ENCODE measurements around the gene BTBD19. TPM values are rescaled to one million over a fixed set of nuclear protein-coding genes. Genes with fewer than 3 reads are reported as not detected.
"Not testable (repeated sequence)": the region's sequence is repeated elsewhere in the genome, so short reads cannot be mapped to it uniquely, and the experiment has no call there.

Gene BTBD19
- total and polyA plus RNA-seq, 2 of the 4 experiments (the other 2 are of a cell fraction) = 0.90 to 17.2 TPM

DNA sequence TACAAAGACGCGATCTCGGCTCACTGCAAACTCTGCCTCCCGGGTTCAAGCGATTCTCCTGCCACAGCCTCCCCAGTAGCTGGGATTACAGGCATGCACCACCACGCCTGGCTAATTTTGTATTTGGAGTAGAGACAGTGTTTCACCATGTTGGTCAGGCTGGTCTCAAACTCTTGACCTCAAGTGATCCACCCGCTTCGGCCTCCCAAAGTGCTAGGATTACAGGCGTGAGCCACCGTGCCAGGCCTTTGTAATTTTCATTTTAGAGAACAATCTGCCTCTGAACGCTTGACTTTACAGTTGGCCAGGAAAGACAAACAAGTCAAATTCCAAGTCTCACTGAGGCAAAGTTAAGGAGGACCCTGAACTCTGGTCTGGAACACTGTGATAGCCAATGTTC lies 30.0 kb downstream of the BTBD19 start:
- H3K4me1 ChIP-seq (ENCODE audit: control insufficient read depth, insufficient read depth, low read length); H4K8ac ChIP-seq (ENCODE audit: low read depth in 2 of 2, low read length in 2 of 2); ATAC-seq (ENCODE audit: low read depth); H3K56ac ChIP-seq (ENCODE audit: extremely low read depth, insufficient read depth, low read length); H4K20me1 ChIP-seq (ENCODE audit: insufficient read depth, low read length); H2BK20ac ChIP-seq (ENCODE audit: low read depth, low read length); H3K18ac ChIP-seq (ENCODE audit: low read depth, low read length); H3K4me3 ChIP-seq (ENCODE audit: insufficient read depth, low read depth, low read length); H3K79me1 ChIP-seq (ENCODE audit: low read depth in 1 of 2, low read length in 2 of 2); POLR2A ChIA-PET (ENCODE audit: unreplicated experiment); H3K36me3 ChIP-seq (ENCODE audit: control insufficient read depth, insufficient read depth, low read length); H3K4me2 ChIP-seq (ENCODE audit: low read depth, low read length); H2BK120ac ChIP-seq (ENCODE audit: low read depth, low read length); H2BK5ac ChIP-seq (ENCODE audit: low read depth, low read length, poor library complexity, severe bottlenecking); H3K27ac ChIP-seq (ENCODE audit: insufficient read depth, low read length); H3K14ac ChIP-seq (replicated peaks; ENCODE audit: low read depth, low read length); H4K5ac ChIP-seq (ENCODE audit: low read depth, low read length); H2AK9ac ChIP-seq (replicated peaks; ENCODE audit: low read depth, low read length, poor library complexity); DNase-seq; H2AFZ ChIP-seq (replicated peaks; ENCODE audit: low read length, poor library complexity); H3K9me3 ChIP-seq (ENCODE audit: control insufficient read depth, insufficient read depth, low read length); H3K9ac ChIP-seq (ENCODE audit: low read depth, low read length); H2AK5ac ChIP-seq (ENCODE audit: low read depth, low read length); H4K91ac ChIP-seq (ENCODE audit: insufficient read depth, low read depth, low read length); dilution Hi-C loops (cut with HindIII; ENCODE audit: low sequenced_read_pairs, unreplicated experiment); BruUV-seq (replicated peaks); H3K9me1 ChIP-seq (ENCODE audit: insufficient read depth, low read length); H3K4ac ChIP-seq (ENCODE audit: low read depth, low read length); H3K27me3 ChIP-seq (ENCODE audit: control insufficient read depth, insufficient read depth, low read length); H2BK15ac ChIP-seq (ENCODE audit: low read depth, low read length); CTCF ChIA-PET; H3K23ac ChIP-seq (ENCODE audit: low read depth, low read length): not testable (repeated sequence)
- intact Hi-C loops (cut with micrococcal nuclease) (loop anchor here (5.0 kb wide), 2 partner anchors 149 to 464 kb away; partner anchors contain the start of gene EIF2B3), in situ Hi-C loops (cut with MboI; ENCODE audit: low sequenced_read_pairs) (loop anchor here (10.0 kb wide), 1 partner anchor 467 kb away; no protein-coding TSS in a partner anchor)
- 88% methylated on average over 4 of the region's 11 CpGs; no CpG with 5 or more reads in 1 of the 2 experiments for WGBS, 2 experiments (ENCODE audit: extremely low coverage in 2 of 2, insufficient read length in 1 of 2)

Measured in IMR-90 (cell line).